GM21576 (cell line): ENCODE results near the gene PRM2.

Source experiments
- ATAC-seq: cut with Tn5 transposase; IDR thresholded peaks from one replicate; pipeline ENCODE4 v1.9.1; 2021; ENCODE audit warnings: mild to moderate bottlenecking, moderate library complexity; ENCODE audit not compliant: unreplicated experiment

The PRM2 gene

DNA sequence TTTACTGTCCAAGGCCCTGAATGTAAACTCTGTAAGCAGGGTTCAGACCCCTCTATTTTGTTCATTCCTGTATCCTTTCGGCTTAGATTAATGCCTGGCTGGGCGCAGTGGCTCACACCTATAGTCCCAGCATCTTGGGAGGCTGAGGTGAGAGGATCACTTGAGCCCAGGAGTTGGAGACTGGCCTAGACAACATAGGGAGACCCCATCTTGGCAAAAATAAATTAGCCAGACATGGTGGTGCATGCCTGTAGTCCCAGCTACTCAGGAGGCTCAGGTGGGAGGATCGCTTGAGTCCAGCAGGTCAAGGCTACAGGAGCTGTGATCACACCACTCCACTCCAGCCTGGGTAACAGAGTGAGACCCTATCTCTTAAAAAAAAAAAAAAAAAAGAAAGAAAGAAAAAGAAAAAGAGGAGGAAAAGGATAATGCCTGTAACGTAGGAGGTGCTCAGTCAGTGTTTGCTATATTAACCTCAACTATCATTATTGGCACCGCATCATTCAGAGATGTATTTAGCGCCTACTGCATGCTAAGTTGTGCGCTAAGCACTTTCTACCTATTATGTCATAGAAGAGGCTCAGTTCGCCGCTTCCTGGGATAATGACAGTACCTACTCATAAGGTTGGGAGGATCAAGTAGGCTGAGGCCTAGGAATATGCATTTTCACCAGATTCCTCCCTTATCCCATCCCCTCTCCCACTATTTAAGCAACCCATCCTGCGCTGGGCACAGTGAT lies 25.3 kb downstream of the PRM2 start:
- ATAC-seq: no peak

DNA sequence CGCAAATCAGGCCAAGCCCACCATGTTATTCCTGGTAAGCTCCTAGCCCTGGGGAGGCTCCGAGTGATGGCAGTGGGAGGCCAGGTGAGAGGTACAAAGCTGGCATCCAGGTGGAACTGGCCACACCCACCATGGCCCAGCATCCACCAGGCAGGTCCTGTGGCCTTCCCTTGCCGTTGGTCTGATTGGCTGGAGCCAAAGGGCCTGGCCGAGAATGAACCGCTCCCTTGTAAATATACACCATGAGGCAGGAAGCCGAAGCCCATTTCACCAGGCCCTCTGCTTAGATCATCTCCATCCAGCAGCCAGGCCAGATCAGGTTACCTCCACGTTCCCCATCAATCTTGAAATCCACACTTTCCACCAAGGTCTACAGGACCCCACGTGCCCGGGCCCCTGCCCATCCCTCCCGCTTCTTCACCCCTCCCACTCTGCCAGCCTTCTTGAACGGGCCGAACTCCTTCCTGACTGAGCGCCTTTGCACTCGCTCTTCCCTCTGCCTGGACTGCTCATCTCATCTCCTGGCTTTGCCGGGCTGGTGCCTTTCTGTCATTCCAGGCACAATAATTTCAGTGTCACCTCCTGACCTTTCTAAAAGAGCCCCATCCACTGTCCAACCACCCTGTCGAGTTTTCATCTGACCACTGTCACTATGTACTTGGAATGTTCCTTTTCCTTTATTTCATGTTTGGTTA lies 26.0 kb downstream of the PRM2 start:
- no peak for ATAC-seq

DNA sequence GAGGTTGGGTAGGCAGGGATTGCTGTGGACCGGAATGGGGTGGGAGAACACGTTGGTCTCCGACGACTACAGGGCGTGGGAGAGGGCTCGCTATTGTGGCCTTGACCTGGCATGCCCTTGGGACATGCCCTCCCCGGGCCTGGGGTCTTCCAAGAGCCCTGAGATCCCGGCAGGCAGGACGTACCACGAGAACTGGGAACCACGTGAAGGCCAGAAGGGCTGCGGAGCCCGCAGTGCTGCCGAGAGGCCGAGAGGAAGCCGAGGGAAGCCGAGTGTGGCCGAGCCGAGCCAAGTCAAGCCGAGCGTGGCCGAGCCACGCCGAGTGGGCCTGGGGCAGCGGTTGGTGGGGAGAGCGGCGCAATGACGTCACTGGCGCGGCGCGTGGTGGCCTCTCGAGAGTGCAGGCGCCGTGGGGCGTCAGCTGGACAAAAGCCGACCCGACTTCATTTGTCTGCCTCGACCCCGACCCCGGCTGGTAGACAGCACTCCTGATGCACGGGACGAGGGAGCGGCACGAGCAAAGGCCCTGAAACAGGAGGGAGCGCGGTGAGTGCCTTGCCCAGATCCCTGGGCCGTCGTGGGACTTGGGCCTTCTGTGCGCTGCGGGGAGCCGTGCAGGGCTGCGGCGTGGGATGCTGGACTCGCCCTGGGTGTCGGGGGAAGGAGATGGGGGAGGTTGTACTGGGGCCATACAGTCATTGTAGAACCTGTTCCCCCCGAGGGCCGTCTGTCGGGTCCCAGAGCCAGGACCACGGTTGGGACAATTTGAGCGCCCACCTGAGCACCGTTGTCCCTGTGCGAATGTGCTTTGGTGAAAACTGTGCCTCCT lies 26.8 kb downstream of the PRM2 start:
- no peak for ATAC-seq

DNA sequence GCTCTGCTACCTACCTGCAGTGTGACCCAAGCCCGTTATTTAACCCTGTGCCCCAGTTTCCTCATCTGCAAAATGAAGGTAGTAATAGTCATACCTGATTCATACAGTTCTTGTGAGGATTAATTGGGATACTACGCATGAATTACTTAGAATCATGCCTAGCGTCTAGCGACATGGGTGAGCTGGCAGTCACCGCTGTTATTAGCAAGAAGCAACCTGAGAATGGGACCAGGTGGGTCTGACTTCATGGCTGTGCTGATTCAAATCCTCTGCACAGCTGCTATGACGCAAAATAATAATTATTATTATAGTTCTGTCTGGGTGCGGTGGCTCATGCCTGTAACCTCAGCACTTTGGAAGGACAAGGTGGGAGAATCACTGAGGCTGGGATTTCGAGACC lies 28.1 kb downstream of the PRM2 start:
- no peak for ATAC-seq

DNA sequence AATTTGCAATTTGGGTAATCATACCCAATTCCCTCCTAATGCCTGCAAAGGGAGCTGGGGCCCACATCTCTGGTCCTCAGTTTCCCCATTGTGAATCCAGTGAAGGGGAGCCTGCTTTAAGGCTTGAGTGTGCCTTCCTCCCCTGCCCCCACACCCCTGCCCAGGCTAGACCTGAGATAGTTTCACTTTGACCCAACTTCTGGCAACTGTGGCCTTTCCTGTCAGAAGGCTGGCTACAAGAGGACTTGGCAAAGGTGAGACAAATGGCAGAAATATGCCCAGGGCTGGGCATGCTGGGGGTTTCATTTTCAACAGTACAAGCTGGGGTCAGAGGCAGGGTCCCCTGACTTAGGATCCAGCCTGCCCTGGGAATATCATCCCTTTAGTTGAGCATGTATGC lies 30.3 kb downstream of the PRM2 start:
- no peak for ATAC-seq

DNA sequence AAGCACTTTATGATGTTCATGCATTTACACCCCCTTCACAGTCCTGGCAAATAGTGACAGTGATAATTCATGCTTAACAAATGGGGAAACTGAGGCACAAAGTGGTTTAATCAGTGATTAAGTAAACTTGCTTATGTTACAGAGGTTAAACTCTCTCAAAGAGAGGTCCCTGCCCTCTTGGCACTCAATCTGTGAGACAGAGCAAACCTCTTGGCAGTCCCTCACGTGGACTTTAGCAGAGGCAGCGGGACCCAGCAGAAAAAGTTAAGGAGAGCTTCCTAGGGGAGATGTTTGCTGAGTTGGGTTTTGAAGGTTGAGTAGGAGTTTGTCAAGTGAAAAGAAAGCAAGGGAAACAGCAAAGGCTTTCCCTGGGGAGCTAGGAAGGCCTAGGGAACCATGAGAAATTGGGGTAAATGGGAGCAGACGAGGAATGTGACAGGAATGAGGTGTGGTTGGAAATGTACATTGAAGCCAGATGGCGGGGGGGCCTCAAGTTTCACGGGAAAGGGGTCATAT lies 31.0 kb downstream of the PRM2 start:
- no peak for ATAC-seq

DNA sequence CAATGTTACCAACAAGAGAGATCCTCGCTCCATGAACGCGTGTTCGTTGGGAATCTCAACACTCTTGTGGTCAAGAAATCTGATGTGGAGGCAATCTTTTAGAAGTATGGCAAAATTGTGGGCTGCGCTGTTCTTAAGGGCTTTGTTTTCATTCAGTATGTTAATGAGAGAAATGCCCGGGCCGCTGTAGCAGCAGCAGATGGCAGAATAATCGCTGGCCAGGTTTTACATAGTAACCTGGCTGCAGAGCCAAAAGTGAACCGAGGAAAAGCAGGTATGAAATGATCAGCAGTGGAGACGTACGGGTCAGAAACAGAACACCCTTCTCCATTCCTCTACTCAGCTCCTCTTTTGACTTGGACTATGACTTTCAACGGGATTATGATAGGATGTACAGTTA lies 33.6 kb downstream of the PRM2 start:
- ATAC-seq: no peak

DNA sequence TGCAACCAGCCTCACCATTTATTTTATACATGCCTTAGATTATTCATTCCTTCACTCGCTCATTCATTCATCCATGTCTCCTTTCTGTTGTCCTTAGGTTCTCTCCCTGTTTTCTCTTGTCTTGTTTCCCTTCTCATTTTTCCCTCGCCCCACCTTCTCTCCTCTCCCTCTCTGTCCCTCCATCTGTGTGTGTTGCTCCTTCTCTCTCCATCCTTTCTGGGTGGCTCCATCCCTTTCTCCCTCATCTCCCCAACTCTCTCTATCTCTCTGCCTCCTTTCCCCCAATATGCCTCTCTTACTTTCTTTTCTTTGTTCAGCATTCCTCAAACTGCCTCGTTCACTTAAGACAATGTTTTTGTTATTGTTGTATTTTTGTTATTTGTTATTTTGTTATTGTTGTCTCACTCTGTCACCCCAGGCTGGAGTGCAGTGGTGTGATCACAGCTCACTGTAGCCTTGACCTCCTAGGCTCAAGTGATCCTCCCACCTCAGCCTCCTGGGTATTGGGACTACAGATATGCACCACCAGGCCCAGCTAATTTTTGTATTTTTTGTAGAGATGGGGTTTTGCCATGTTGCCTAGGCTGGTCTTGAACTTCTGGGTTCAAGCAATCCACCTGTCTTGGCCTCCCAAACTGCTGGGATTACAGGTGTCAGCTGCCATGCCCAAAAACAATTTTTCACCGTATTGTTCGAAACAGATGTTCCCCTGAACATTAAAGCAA lies 34.6 kb downstream of the PRM2 start:
- ATAC-seq: no peak

DNA sequence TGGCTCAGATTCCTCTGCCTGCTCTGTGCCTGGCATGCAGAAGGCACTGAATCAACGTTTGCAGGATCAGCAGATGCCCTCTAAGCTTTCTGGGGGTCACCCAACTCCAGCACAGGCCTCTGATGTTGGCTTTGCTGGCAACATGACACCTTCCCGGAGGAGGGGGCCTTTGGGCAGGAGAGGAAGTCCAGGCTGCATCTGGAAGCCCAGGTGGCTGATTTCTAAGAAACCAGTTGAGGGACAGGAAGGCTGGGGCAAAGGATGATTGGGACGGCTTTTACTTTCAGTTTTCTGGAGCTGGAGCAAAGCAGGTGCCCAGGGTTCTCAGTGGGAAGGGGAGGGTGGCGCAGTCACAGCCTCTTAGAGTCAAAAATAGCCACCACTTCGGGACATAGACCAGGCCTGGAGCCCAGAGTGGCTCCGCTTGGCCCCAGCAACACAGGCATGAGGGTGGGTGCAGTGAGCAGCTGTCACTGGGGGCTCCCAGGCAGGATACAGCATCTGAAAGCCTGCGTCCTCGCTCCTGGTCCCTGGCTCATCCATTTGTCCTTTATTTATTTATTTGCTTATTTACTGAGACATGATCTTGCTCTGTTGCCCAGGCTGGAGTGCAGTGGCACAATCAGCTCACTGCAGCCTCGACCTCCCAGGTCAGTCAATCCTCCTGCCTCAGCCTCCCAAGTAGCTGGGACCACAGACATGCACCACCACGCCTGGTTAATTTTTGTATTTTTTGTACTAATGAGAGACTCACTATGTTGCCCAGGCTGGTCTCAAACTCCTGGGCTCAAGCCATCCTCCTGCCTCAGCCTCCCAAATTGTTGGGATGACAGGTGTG lies 35.4 kb downstream of the PRM2 start:
- no peak for ATAC-seq

DNA sequence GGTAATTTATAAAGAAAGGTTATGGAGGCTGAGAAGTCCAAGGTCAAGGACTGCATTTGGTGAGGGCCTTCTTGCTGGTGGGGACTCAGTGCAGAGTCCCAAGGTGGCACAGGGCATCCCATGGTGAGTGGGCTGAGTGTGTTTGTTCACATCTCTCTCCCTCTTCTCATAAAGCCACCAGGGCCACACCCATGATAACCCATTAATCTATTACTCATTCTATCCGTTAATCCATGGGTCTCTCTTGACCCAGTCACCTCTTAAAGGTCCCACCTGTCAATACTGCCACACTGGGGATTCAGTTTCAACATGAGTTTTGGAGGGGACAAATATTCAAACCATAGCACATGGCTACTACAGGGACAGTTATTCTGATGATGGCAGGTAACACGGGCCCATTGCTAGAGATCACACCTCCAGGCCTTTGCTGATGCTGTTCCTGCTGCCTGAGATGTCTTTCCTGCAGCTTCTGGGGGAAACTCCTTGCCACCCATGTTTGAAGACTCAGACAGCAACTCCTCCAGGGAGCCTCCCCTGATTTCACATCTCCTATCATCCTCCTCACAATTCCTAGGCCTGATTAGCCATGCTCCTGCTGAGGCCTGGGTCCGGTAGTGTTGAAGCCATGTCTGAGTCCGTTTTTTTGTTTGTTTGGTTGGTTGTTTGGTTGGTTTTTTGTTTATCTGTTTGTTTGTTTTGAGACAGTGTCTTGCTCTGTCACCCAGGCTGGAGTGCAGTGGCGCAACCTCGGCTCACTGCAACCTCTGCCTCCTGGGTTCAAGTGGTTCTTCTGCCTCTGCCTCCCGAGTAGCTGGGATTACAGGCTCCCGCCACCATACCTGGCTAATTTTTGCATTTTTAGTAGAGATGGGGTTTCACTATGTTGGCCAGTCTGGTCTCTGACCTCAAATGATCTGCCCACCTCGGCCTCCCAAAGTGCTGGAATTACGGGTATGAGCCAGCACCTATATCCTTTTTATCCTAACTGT lies 36.3 kb downstream of the PRM2 start:
- ATAC-seq: no peak

DNA sequence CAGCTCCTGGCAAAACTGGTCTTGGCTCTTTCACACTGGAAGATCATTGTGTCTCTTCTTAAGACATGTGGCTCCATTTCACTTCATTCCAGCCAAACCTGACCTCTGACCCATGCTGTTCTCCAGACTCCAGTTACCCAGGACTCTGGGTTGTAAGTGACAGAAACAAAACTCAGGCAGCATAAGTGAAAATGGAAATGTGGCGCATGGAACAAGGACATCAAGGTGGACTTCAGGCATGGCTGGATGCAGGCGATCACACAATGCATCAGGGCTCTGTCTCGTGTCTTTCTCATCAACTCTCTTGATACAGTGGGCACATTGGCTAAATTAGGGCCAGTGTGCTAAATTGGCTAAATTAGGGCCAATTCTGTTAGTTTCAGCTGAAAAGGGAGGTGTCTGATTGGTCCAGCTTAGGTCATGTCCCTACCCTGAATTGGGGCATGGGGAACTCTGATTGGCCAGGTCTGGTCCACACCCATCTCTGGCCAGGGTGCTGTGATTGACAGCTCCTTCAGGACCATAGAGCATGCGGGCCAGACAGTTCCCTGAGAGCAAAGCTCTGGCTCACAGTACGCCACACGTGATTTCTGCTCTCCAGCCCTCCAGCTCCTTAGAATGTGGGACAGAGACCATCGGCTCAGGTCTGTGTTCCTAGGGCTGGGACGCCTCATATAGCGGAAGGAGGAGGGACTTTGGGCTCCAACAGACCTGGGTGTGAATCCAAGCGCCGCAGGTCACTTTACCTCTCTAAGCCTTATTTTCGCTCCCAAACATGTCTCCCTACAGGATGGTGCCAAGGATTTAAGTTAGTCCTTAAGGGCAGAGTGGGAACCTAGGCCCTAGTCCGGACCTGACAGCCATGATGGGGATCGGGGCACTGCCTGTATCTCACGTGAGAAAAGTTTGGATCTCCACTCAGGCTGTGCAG lies 37.7 kb downstream of the PRM2 start:
- ATAC-seq: no peak

DNA sequence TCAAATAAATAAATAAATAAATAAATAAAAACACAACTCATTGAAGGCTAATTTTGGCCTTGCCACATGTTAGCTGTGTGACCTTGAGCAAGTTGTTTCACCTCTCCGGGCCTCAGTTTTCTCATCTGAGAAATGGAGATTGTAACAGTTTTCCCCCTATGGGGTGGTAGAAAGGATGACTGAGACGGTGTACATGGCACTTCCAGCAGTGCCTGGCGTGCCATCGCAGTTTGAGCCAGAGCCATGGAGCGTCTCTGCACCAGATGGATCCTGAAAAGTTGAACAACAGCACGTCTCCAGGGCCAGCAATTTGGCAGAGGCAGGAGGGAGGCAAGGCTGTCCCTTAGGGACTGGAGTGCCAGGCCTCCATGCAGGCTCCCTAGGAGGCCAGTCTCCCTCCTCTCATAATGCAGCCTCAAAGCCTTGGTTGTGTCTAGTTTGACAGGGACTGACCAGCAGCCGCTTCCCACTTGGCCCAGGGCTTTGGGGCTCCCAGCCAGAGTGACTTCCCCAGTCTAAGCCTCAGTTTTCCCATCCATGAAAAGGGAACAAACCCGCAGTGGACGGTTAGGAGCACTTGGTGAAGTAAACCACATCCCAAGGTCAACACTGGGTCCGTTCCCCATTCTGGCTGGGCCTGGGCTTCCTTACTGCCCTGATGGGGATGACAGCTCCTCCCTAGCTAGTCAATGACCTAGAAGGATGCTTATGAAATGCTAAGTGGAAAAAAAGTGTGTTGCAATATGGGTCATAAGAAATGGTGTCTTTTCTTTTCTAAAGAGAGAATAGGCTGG lies 39.6 kb downstream of the PRM2 start:
- ATAC-seq: no peak

DNA sequence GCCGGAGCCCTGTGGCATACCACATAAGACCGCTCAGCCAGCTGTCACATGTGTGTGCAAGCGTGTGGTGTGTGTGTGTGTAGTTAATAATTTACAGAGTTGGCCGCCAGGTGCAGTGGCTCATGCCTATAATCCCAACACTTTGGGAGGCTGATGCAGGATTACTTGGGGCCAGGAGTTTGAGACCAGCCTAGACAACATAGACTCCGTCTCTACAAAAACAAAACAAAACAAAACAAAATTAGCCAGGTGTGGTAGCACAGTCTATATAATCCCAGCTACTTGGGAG lies 40.6 kb downstream of the PRM2 start:
- ATAC-seq: no peak

DNA sequence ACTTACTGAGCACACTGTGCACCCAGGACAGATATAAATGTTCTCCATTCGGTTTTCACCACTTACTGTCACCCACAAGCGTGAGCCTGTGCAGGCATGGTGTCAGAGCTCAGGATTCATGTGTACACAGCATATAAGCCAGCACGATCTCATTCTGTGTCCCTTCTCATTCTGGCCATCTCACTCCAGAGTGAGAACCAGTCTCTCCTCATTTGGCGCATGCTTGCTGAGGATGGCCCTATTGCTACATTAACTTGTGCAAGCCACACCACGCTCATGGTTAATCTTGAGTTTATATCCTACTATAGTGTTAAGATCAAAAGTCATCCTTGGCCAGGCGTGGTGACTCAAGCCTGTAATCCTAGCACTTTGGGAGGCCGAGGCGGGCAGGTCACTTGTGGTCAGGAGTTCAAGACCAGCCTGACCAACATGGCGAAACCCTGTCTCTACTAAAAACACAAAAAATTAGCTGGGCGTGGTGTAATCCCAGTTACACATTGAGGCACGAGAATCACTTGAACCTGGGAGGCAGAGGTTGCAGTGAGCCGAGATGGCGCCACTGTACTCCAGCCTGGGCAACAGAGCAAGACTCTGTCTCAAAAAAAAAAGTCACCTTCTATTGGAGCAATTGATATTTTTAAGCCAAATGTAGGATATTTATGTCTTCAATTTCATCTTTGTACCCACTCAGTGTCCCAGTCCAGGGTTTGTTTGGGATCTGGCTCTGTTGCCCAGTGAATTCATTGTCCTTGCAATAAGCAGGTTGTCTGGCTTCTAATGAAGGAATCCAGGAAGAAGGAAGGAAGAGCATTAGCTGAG lies 41.2 kb downstream of the PRM2 start:
- ATAC-seq: no peak

DNA sequence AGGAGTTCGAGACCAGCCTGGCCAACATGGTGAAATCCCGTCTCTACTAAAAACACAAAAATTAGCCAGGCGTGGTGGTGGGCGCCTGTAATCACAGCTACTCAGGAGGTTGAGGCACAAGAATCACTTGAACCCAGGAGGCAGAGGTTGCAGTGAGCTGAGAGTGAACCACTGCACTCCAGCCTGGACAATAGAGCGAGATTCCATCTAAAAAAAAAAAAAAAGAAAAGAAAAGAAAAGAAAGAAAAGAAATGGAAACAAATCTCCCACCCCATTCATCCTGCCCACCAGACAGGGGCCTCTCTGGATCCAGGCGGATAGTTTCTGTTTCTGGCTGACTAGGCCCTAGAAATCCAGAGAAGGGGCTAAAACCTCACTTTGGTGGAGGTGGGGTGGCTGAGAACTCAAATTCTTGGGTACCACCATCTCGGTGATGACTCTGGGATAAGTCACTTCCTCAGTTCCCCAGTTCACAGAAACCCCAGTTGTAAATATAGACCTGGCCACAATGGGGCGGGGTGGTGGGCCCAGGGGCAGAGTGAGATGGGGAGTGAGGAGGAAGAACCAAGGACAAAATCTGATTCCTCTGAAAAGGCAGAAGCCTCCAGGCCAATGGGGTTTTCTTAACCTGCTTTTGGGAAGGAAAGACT lies 42.4 kb downstream of the PRM2 start:
- no peak for ATAC-seq
